GM18520 (cell line): ENCODE results near the gene YIPF6.
A peak's percentile ranks its signal among the peaks of the same experiment; 100 is the strongest.
"Not testable (repeated sequence)": the region's sequence is repeated elsewhere in the genome, so short reads cannot be mapped to it uniquely, and the experiment has no call there.

ENCODE experiments used
- ATAC-seq: cut with Tn5 transposase; IDR thresholded peaks from one replicate; pipeline ENCODE4 v1.9.1; 2021; ENCODE audit not compliant: unreplicated experiment

YIPF6 gene

GRCh38 chrX:68498508-68499379 lies at the start of gene YIPF6:
Gene YIPF6, plus strand, starts transcription at chrX:68499051. Its CDS starts 16 bp downstream, at chrX:68499067.
- ATAC-seq = peak; percentile 97

GRCh38 chrX:68451720-68452119 lies 47.1 kb upstream of the YIPF6 start:
- no peak for ATAC-seq

- ATAC-seq = no peak
Observed at GRCh38 chrX:68454476-68455150, 44.2 kb upstream of the YIPF6 start.

- no peak for ATAC-seq
Observed at GRCh38 chrX:68455151-68455510, 43.7 kb upstream of the YIPF6 start.

GRCh38 chrX:68461093-68461492 lies 37.8 kb upstream of the YIPF6 start:
- no peak for ATAC-seq

GRCh38 chrX:68461576-68461975 lies 37.3 kb upstream of the YIPF6 start:
- ATAC-seq = no peak

- no peak for ATAC-seq
Observed at GRCh38 chrX:68462197-68462596, 36.7 kb upstream of the YIPF6 start.

GRCh38 chrX:68462653-68463052 lies 36.2 kb upstream of the YIPF6 start:
- ATAC-seq = no peak

GRCh38 chrX:68463880-68464279 lies 35.0 kb upstream of the YIPF6 start:
- no peak for ATAC-seq

- no peak for ATAC-seq
Observed at GRCh38 chrX:68464796-68465195, 34.1 kb upstream of the YIPF6 start.

- ATAC-seq = no peak
Observed at GRCh38 chrX:68480969-68481368, 17.9 kb upstream of the YIPF6 start.

GRCh38 chrX:68486198-68486597 lies 12.7 kb upstream of the YIPF6 start:
- not testable (repeated sequence) for ATAC-seq

GRCh38 chrX:68487254-68487653 lies 11.6 kb upstream of the YIPF6 start:
- no peak for ATAC-seq

GRCh38 chrX:68487924-68488323 lies 10.9 kb upstream of the YIPF6 start:
- ATAC-seq = no peak

GRCh38 chrX:68488657-68489056 lies 10.2 kb upstream of the YIPF6 start:
- ATAC-seq = no peak

- ATAC-seq = peak; percentile 45
Observed at GRCh38 chrX:68490644-68491043, 8.2 kb upstream of the YIPF6 start.

GRCh38 chrX:68492583-68492982 lies 6.3 kb upstream of the YIPF6 start:
- ATAC-seq = no peak

GRCh38 chrX:68493776-68494175 lies 5.1 kb upstream of the YIPF6 start:
- not testable (repeated sequence) for ATAC-seq

GRCh38 chrX:68498044-68498507 lies 775 bp upstream of the YIPF6 start:
- no peak for ATAC-seq

- no peak for ATAC-seq
Observed at GRCh38 chrX:68499543-68500504, 973 bp downstream of the YIPF6 start.
